Stimulated activated CD4-positive, alpha-beta T cell treated with anti-CD3 and anti-CD28 coated beads, Interleukin-12 subunit alpha, Interleukin-12 subunit beta, amount 100 ng/mL, for 24 hours (primary cell): ENCODE data around the gene PHF12.

ENCODE experiments used
- DNase-seq, 2 experiments: peaks; one replicate each; pipeline ENCODE4 v3.0.0-alpha.2; 2020; ENCODE audit warnings: low read depth in 2 of 2

The PHF12 gene

GRCh38 chr17:28975646-28976045 lies 24.3 kb upstream of the PHF12 start:
- DNase-seq: no peak

DNA sequence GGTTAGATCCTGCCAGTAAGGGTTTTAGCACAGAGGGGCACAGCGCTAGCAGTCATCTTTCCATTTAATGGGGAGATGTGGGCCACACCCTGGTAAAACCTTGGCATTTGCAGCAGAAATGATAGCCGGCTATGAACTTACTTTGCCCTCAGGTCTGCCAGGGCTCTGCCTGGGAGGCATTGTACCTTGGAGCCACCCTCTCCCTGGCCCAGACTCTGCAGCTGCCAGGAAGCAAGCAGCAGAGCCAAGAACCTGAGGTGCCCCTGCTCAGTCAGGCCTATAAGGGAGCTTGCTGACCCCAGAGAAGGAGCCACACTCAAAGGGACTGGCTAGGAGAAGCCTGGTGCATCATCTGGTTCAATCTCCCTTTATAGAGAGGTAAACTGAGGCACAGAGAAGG lies 23.7 kb upstream of the PHF12 start:
- DNase-seq: no peak

GRCh38 chr17:28974451-28974850 lies 23.1 kb upstream of the PHF12 start:
- no peak for DNase-seq

DNA sequence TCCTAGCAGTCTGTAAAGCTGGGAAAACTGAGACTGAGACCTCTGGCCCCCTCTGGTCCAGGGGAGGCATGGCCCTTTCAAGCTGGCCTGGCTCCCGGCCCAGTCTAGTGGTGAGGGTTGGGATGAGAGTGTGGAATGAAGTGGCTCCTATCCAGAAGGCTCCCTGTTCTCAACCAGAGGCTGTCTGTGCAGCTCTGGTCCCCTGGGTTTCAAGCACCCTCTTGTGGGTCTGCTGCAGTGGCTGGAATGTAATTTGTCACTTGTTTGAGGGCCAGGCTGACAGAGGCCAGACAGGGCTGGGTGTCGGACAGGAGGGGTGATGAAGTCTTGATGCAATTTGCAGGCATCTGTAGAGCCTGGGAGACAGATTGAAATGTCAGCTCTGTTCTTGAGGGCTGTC lies 22.1 kb upstream of the PHF12 start:
- DNase-seq: no peak

DNA sequence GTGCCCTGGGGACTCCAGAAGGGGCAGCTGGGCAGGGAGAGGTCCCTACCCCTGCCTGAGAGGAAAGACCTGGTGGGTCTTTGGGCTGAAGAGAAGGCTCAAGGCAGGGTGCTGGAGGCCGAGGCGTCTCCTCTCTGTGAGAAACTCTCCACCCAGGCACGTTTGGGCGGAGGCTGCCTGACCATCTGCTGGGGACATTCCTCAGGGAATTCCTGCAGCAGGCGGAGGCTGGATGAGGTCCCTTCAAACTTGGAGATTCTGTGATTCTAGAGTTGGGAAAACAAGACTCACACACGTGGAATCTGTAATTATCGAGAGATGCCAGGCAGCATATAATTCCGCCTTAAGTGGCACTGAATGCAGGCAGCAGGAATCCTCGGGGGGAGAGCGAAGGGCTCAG lies 21.1 kb upstream of the PHF12 start:
- no peak for DNase-seq

GRCh38 chr17:28970879-28971278 lies 19.6 kb upstream of the PHF12 start:
- no peak for DNase-seq

DNA sequence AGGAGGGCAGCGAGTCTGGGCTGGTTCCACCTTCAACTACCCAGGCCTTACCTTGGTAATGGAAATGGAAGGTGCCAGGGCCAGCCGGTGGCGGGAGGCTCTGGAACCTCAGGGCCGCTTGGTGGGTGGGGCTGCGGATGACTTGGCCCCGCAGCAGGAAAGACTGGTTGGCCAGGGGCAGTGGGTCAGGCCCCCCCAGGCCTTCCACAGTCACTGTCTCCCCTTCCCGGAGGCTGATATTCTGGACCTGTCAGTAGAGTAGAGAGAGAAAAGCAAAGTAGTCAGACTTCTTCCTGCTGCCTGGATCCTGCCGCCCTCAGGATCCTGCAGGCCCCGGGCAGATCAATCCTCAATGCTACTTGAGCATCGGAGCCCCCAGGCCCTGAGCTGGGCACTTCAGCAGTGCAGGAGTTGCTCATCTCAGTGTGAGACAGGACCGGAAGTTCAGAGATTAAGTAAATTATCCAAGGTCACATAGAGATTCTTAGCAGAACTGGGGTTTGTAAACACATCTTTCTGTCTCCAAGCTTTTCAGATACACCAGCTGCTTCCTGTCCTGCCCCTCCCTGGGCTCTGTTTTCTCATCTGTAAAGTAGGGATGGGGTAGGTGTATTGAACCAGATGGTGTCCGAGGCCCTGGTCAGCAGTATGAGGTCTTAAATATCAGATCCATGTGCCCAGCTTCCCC lies 18.5 kb upstream of the PHF12 start:
- DNase-seq: no peak

GRCh38 chr17:28968914-28969295 lies 17.6 kb upstream of the PHF12 start:
- DNase-seq: no peak

DNA sequence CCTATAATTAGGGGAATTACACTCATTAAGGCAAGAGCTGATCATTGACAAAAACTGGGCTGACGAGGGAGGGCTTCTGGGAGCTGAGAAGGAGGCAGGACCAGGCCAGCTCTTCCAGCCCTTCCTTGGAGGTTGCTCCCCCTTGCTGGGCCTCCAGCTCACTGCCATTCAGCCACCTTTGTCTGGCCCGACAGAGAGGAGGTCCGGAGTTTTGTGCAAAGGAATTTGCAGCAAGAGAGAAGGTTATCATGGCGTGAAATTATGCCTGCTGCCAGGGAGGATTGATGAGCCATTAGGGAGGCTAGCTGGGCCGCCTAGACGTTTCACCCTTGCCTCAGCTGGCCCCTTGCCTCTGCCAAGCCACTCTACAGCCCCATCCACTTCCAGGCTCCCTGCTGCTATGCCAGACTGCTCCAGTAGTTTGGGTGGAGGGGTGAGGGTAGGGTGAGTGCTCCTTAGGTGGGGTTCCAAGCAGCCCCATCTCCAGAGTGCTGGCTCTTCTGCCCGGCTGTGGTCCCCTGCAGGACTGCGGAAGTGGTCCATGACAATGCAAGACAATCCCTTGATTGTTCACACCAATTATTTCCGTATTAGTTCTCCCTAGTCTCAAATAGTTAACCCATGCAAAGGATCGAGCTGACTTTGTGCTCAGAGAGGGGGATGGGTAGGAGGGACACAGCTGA lies 17.1 kb upstream of the PHF12 start:
- DNase-seq: no peak

DNA sequence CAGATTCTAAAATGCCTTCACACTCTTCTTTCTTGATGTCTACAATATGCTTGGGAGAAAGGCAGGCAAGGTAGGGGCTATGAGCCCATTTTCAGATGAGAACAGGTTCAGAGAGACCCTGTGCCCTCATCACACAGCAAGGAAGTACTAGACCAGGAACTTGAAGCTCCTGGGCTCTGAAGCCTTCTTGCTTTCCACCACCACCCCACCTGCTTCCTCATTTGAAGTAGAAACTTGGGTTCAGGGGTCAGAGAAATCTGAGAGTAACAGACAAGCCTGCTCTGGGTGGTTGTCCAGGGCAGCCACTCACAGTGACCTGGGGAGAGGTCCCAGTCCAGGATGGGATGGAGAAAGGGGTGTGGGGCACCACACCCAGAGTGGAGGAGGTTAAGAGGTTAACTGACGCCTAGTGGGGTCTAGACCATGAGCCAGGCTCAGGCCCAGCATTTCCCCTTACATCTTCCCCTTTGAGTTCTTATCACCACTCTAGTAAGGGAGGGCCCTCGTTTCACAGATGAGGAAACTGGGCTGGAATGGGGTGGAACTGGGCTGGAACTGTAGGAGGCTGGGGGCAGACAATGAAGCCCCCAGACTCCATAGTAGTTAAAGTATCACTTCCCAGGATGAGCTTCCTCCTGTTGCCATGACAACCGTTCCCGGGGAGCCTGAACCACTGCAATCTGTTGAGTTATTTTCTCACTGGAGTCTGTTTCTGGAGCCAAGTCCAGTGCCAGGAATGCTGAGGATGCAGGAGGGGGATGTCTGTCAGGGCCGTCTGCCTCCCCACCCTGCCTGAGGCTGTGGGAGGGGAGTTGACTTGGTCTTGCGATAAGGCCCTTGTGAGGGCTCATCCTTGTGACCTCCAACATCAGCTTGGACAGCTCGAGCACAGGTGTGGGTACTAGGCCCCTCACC lies 16.2 kb upstream of the PHF12 start:
- DNase-seq: no peak

- no peak for DNase-seq
Measured at GRCh38 chr17:28963841-28964240, 12.5 kb upstream of the PHF12 start.

- DNase-seq: no peak
Measured at GRCh38 chr17:28963055-28963611, 11.8 kb upstream of the PHF12 start.

DNA sequence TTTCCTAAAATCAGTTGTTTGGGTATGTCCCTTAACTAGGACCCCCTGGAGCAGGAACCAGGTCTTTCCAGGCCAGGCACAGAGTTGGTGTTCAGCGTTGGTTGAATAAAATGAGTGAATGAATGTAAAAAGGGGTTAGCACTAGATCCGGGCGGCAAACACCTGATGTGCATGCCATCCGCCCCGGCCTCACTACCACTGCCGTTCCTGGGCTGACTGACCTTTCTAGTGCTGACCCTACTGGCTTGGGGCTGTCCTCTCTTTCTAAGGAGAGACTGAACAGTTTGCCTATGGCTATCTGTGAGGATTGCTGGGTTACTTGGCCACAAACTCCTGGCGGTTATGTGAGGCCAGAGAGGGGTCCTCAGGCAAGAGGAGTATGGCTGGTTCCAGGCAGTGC lies 10.1 kb upstream of the PHF12 start:
- DNase-seq: no peak

- DNase-seq: no peak
Measured at GRCh38 chr17:28960256-28961061, 9.1 kb upstream of the PHF12 start.

DNA sequence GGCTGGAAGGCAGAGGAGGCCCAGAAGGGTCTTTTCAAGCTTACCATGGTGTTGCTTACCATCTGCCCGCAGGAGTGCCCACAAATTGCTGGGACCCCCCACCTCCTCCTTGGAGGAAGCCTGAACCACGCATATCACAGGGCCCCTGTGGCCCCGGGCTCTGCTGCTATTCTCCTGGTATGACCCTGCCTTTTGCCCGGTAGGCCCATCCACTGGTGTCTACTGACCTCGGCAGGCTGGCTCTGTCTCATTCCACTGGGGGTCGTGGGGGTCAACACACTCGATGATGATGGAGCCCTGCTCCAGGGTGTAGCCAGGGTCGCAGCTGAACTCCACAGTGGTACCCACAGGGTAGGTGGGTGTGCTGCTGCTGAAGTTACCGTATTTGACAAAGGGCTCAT lies 8.2 kb upstream of the PHF12 start:
- DNase-seq: no peak

DNA sequence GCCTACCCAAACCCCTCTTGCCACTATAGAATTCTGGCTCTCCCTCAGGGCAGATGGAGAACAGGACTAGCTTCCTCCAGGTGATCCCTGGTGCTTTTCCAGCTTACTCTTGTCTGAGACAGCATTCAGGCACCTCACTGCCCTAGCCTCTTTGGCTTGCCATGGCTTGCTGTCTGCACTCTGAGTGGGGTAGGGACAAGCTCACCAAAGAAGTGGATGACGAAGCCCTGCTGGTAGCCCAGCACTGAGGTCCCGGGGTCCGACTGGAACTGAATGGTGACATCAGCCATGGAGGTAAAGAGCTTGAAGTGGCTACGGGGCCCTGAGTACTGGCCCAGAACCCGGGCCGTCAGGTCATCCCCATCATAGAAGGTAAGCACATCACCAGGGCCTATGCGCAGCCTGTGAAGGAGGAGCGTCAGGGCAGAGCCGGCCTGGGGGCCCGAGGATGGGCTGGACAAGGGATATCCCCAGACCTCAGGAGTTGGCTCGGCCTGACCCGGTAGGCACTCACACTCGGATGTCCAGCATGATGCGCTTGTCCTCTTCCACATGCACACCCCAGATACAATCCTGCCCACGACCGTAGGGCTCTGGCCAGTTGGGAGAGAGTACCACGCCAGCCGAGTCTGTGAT lies 7.6 kb upstream of the PHF12 start:
- no peak for DNase-seq

GRCh38 chr17:28957992-28958355 lies 6.7 kb upstream of the PHF12 start:
- DNase-seq: no peak

GRCh38 chr17:28957277-28957991 lies 6.1 kb upstream of the PHF12 start:
- no peak for DNase-seq

- no peak for DNase-seq
Measured at GRCh38 chr17:28956861-28957260, 5.5 kb upstream of the PHF12 start.

- no peak for DNase-seq
Measured at GRCh38 chr17:28956112-28956511, 4.8 kb upstream of the PHF12 start.
